ENCODE results near the gene GYPA. TPM values are rescaled to one million over a fixed set of nuclear protein-coding genes. Genes with fewer than 3 reads are reported as not detected.
A peak's percentile ranks its signal among the peaks of the same experiment; 100 is the strongest.
"Not testable (repeated sequence)": the region's sequence is repeated elsewhere in the genome, so short reads cannot be mapped to it uniquely, and the experiment has no call there.

The GYPA gene
- total RNA-seq (2014; rRNA removed; shearing (Covaris generic)): not detected in 2 replicates

- H3K9me3 ChIP-seq (replicated peaks); H3K36me3 ChIP-seq; DNase-seq (ENCODE audit: low read depth in 1 of 2, low spot score in 2 of 2); H3K4me1 ChIP-seq (replicated peaks); H3K27ac ChIP-seq; H3K27me3 ChIP-seq (replicated peaks); H3K4me3 ChIP-seq: not testable (repeated sequence)
Measured at GRCh38 chr4:144140594-144141295, at the start of gene GYPA. Gene GYPA, minus strand, starts transcription at chr4:144140718. Its CDS starts 83 bp downstream, at chr4:144140635.

DNA sequence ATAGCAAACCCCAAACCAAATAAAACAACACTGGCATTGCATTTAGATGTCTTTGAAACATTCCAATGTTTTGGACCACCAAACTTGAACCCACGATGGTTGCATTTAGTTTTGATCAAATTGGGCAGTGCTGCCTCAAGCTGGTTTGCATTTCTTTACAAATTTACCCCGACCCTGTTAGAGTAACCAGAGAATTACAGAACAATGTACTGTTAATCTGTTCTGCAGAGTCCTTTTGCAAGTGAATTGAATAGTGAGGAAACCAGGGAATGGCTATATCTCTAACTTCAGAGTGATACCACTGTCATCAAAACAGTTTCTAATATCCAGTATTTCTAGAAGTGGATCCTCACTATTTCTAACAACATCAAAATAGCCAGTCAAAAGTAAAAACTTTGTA lies 49.5 kb upstream of the GYPA start:
- Histone ChIP-seq H3K27ac (no peak overlapping the region), H3K9me3 (replicated peaks) (no peaks in the 10 kb centered on the region), H3K27me3 (replicated peaks) (no peaks in the 10 kb centered on the region), H3K4me3 (no peak overlapping the region), H3K4me1 (replicated peaks) (peaks cover 15% of the 10 kb centered on the region), H3K36me3 (no peaks in the 10 kb centered on the region)
- DNase-seq (ENCODE audit: low read depth in 1 of 2, low spot score in 2 of 2): peak in 1 of 2 experiments; percentile 39

- peak overlapping the region; percentile 17; the same call in 1 of the 2 replicates for H3K27ac ChIP-seq
- H3K4me3 ChIP-seq: no peak overlapping the region
- no peaks in the 10 kb centered on the region for H3K9me3 ChIP-seq (replicated peaks)
- H3K4me1 ChIP-seq (replicated peaks): peaks cover 15% of the 10 kb centered on the region
- no peaks in the 10 kb centered on the region for H3K36me3 ChIP-seq
- DNase-seq (ENCODE audit: low read depth in 1 of 2, low spot score in 2 of 2): peak in 1 of 2 experiments; percentile 55
- H3K27me3 ChIP-seq (replicated peaks): no peaks in the 10 kb centered on the region
Measured at GRCh38 chr4:144189121-144189520, 48.6 kb upstream of the GYPA start.

- H3K4me3 ChIP-seq: no peak overlapping the region
- no peaks in the 10 kb centered on the region for H3K36me3 ChIP-seq
- peaks cover 13% of the 10 kb centered on the region for H3K4me1 ChIP-seq (replicated peaks)
- H3K27ac ChIP-seq: no peak overlapping the region
- DNase-seq (ENCODE audit: low read depth in 1 of 2, low spot score in 2 of 2): no peak
- H3K27me3 ChIP-seq (replicated peaks): no peaks in the 10 kb centered on the region
- H3K9me3 ChIP-seq (replicated peaks): no peaks in the 10 kb centered on the region
Measured at GRCh38 chr4:144185086-144185485, 44.6 kb upstream of the GYPA start.

GRCh38 chr4:144183165-144183564 lies 42.6 kb upstream of the GYPA start:
- Histone ChIP-seq H3K9me3 (replicated peaks) (no peaks in the 10 kb centered on the region), H3K36me3 (no peaks in the 10 kb centered on the region), H3K27ac (no peak overlapping the region), H3K27me3 (replicated peaks) (no peaks in the 10 kb centered on the region), H3K4me3 (no peak overlapping the region), H3K4me1 (replicated peaks) (peaks cover 13% of the 10 kb centered on the region)
- no peak for DNase-seq (ENCODE audit: low read depth in 1 of 2, low spot score in 2 of 2)

GRCh38 chr4:144181391-144181790 lies 40.9 kb upstream of the GYPA start:
- Histone ChIP-seq H3K36me3 (no peaks in the 10 kb centered on the region), H3K4me1 (replicated peaks) (peaks cover 16% of the 10 kb centered on the region), H3K27me3 (replicated peaks) (no peaks in the 10 kb centered on the region), H3K4me3 (no peak overlapping the region), H3K27ac (no peak overlapping the region), H3K9me3 (replicated peaks) (no peaks in the 10 kb centered on the region)
- DNase-seq (ENCODE audit: low read depth in 1 of 2, low spot score in 2 of 2): no peak

GRCh38 chr4:144179152-144179739 lies 38.7 kb upstream of the GYPA start:
- Histone ChIP-seq H3K4me3 (no peak overlapping the region), H3K4me1 (replicated peaks) (peaks cover 21% of the 10 kb centered on the region), H3K27me3 (replicated peaks) (no peaks in the 10 kb centered on the region), H3K9me3 (replicated peaks) (no peaks in the 10 kb centered on the region), H3K27ac (no peak overlapping the region), H3K36me3 (no peaks in the 10 kb centered on the region)
- DNase-seq (ENCODE audit: low read depth in 1 of 2, low spot score in 2 of 2): no peak

- DNase-seq (ENCODE audit: low read depth in 1 of 2, low spot score in 2 of 2): peak in 1 of 2 experiments; percentile 57
- Histone ChIP-seq H3K9me3 (replicated peaks) (no peaks in the 10 kb centered on the region), H3K4me1 (replicated peaks) (peaks cover 21% of the 10 kb centered on the region)
Measured at GRCh38 chr4:144178414-144178813, 37.9 kb upstream of the GYPA start.

GRCh38 chr4:144176476-144176875 lies 36.0 kb upstream of the GYPA start:
- no peak for DNase-seq (ENCODE audit: low read depth in 1 of 2, low spot score in 2 of 2)
- H3K27ac ChIP-seq: no peak overlapping the region
- H3K4me1 ChIP-seq (replicated peaks): peaks cover 21% of the 10 kb centered on the region
- H3K27me3 ChIP-seq (replicated peaks): no peaks in the 10 kb centered on the region
- no peaks in the 10 kb centered on the region for H3K36me3 ChIP-seq
- no peaks in the 10 kb centered on the region for H3K9me3 ChIP-seq (replicated peaks)
- no peak overlapping the region for H3K4me3 ChIP-seq

More at GRCh38 chr4:144178414-144178813, 37.9 kb upstream of the GYPA start:
- Histone ChIP-seq H3K4me3 (no peak overlapping the region), H3K27me3 (replicated peaks) (no peaks in the 10 kb centered on the region), H3K27ac (peak overlapping the region; percentile 16; the same call in 1 of the 2 replicates), H3K36me3 (no peaks in the 10 kb centered on the region)

DNA sequence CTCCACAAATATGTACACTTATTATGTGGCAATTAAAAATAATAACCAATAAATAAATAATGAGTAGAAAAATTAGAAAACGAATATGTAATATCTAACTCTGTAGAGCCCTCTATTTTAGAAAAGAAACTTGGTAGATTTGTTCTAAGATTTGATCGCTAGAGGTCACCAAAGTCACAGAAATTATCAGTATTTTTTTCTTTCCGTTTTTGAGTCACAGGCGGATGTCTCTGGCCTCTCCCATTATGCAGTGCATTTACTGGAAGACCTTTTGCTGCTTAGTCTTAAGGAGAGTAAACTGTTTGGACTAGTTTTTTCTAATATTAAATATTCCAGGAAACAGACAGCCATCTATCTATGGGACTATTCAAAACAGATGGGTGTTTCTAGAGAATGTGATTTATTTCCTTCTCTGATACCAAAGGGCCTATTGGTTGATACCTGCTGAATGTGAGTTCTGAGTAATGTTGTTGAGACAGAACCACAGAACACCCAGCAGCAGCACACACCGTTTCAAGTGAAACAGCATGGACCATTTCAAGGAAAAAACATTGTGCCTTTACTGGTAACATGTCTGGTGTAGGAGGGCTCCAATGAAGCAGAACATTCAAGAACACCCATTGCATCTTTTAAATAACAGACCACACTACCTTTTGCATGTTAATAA lies 34.0 kb upstream of the GYPA start:
- Histone ChIP-seq H3K27ac (no peak overlapping the region), H3K27me3 (replicated peaks) (no peaks in the 10 kb centered on the region), H3K9me3 (replicated peaks) (no peaks in the 10 kb centered on the region), H3K4me1 (replicated peaks) (peaks cover 21% of the 10 kb centered on the region), H3K36me3 (no peaks in the 10 kb centered on the region), H3K4me3 (no peak overlapping the region)
- peak in 1 of 2 experiments; percentile 67 for DNase-seq (ENCODE audit: low read depth in 1 of 2, low spot score in 2 of 2)

- no peaks in the 10 kb centered on the region for H3K27me3 ChIP-seq (replicated peaks)
- no peak overlapping the region for H3K27ac ChIP-seq
- H3K4me3 ChIP-seq: no peak overlapping the region
- DNase-seq (ENCODE audit: low read depth in 1 of 2, low spot score in 2 of 2): no peak
- no peaks in the 10 kb centered on the region for H3K36me3 ChIP-seq
- peaks cover 5% of the 10 kb centered on the region for H3K4me1 ChIP-seq (replicated peaks)
- H3K9me3 ChIP-seq (replicated peaks): no peaks in the 10 kb centered on the region
Measured at GRCh38 chr4:144171697-144172096, 31.2 kb upstream of the GYPA start.

- H3K27me3 ChIP-seq (replicated peaks): no peaks in the 10 kb centered on the region
- no peak overlapping the region for H3K27ac ChIP-seq
- no peaks in the 10 kb centered on the region for H3K9me3 ChIP-seq (replicated peaks)
- H3K4me1 ChIP-seq (replicated peaks): no peaks in the 10 kb centered on the region
- no peak for DNase-seq (ENCODE audit: low read depth in 1 of 2, low spot score in 2 of 2)
- H3K4me3 ChIP-seq: no peak overlapping the region
- H3K36me3 ChIP-seq: no peaks in the 10 kb centered on the region
Measured at GRCh38 chr4:144169211-144169610, 28.7 kb upstream of the GYPA start.

DNA sequence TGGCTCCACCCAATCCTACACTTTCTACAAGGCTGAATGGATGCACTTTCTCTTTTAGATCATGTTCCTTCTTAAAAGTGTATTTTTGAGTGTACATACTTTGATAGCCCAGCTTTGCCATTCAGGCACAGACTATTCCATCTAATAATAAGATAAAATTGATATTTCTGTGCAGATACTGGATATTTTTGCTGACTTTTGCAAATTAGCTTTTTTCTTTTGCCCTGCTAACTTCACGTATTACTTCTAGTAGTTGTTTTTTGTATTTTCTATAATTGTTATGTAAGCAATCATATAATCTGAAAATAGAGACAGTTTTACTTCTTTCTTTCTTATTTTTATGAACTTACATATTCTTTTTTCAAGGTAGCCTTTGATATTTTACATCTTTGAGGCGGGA lies 13.5 kb upstream of the GYPA start:
- no peak overlapping the region for H3K4me3 ChIP-seq

GRCh38 chr4:144142690-144143326 lies 2.3 kb upstream of the GYPA start:
- not testable (repeated sequence) for H3K36me3 ChIP-seq; H3K9me3 ChIP-seq (replicated peaks); H3K4me3 ChIP-seq; H3K4me1 ChIP-seq (replicated peaks); H3K27me3 ChIP-seq (replicated peaks); H3K27ac ChIP-seq
- peak in 1 of 2 experiments; percentile 2 for DNase-seq (ENCODE audit: low read depth in 1 of 2, low spot score in 2 of 2)

More for the DNA sequence above, 13.5 kb upstream of the GYPA start:
- no peaks in the 10 kb centered on the region for H3K4me1 ChIP-seq (replicated peaks)
- H3K9me3 ChIP-seq (replicated peaks): no peaks in the 10 kb centered on the region
- no peak overlapping the region for H3K27ac ChIP-seq
- DNase-seq (ENCODE audit: low read depth in 1 of 2, low spot score in 2 of 2): no peak
- no peaks in the 10 kb centered on the region for H3K27me3 ChIP-seq (replicated peaks)
- H3K36me3 ChIP-seq: no peaks in the 10 kb centered on the region

All from SJSA1 (cell line).